SKM-1 treated with dmso at 0.1 percent for 144 hours (cell line): ENCODE measurements around the gene TPBGL.

Experiments
- DNase-seq: peaks from one replicate; lab custom pipeline; 2025; ENCODE audit not compliant: unreplicated experiment; lab: John Stamatoyannopoulos, UW

TPBGL gene

DNA sequence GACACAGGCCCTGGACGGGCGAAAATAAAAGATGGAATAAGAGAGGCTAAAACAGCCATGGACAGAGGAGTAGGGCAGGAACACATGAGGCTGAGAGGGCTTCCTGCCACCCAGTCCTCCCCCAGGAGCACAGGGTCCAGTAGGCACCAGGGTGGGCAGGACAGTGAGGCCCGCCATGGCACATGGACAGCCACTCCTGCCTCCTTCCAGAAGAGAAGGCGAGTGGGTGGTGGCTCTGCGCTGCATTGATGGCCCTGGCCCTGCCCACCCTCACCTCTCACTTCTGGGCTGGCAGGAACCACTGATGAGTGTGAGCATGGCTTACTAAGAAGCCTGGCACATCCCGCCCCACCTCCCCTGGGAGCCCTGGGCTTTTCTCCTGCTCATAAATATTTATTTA lies 51.2 kb downstream of the TPBGL start:
- no peak for DNase-seq

DNA sequence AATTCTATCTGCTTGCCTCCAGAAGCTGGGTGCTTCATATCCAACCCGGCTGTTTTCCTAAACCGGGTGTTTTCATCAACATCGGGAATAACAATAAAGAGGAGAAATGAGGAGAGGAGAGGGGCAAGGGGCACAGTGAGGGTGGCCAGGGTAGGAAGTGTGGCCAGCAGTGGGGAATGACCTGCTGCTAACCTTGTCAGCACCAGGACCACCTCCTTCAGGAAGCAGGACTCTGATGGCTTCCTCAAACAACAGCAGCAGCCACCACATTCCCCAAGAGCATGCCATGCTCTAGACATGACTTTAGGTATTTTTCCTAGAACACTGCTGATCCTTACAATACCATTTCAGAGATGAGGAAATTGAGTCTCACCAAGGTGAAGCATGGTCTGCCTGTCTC lies 52.4 kb downstream of the TPBGL start:
- DNase-seq = no peak
